ACC112 (cell line): ENCODE results near the gene ZBTB16.
A peak's percentile ranks its signal among the peaks of the same experiment; 100 is the strongest.

Experiments used
- H2AFZ ChIP-seq: fragments of 200-600 bp; sonication (generic); one replicate; pipeline ENCODE4 v1.6.0; 2017; ENCODE audit warnings: antibody characterized with exemption, low read length; ENCODE audit not compliant: unreplicated experiment
- H3K27ac ChIP-seq: fragments of 200-600 bp; sonication (generic); 2 replicates; pipeline ENCODE4 v1.5.1; 2014; ENCODE audit warnings: low read depth, mild to moderate bottlenecking, antibody characterized with exemption, low read length, moderate library complexity
- H3K27me3 ChIP-seq: fragments of 200-600 bp; sonication (generic); 2 replicates; pipeline ENCODE4 v1.6.1; 2014; ENCODE audit warnings: mild to moderate bottlenecking, antibody characterized with exemption, low read length, moderate library complexity, mixed read lengths; ENCODE audit not compliant: insufficient read depth
- H3K36me3 ChIP-seq: fragments of 200-600 bp; sonication (generic); 2 replicates; pipeline ENCODE4 v1.6.1; 2016; ENCODE audit warnings: mild to moderate bottlenecking, antibody characterized with exemption, low read length, moderate library complexity, mixed read lengths; ENCODE audit not compliant: insufficient read depth
- H3K4me1 ChIP-seq: fragments of 200-600 bp; sonication (generic); one replicate; pipeline ENCODE4 v1.6.1; 2016; ENCODE audit warnings: low read length, mixed read lengths; ENCODE audit not compliant: insufficient read depth, unreplicated experiment, control insufficient read depth
- H3K4me3 ChIP-seq: fragments of 200-600 bp; sonication (generic); 2 replicates; pipeline ENCODE4 v1.5.1; 2014; ENCODE audit warnings: mild to moderate bottlenecking, low read depth, low read length
- H3K79me2 ChIP-seq: fragments of 200-600 bp; sonication (generic); one replicate; pipeline ENCODE4 v1.6.0; 2016; ENCODE audit warnings: low read length; ENCODE audit not compliant: control insufficient read depth, unreplicated experiment, insufficient read depth

ZBTB16 gene

GRCh38 chr11:114166362-114166761 lies 106.9 kb downstream of the ZBTB16 start:
- peak overlapping the region; percentile 96 for H3K27ac ChIP-seq
- H3K4me1 ChIP-seq: peaks cover 94% of the 10 kb centered on the region
- H2AFZ ChIP-seq: no peak overlapping the region
- H3K36me3 ChIP-seq: 0 out of 2 replicates have a peak, but pooled peaks cover 3% of the 10 kb centered on the region
- no peaks in the 10 kb centered on the region for H3K27me3 ChIP-seq
- peak overlapping the region; percentile 35 for H3K4me3 ChIP-seq
- peaks cover 78% of the 10 kb centered on the region for H3K79me2 ChIP-seq

- Histone ChIP-seq H3K79me2 (peaks cover 78% of the 10 kb centered on the region), H3K4me1 (peaks cover 94% of the 10 kb centered on the region), H3K27ac (peak overlapping the region; percentile 96), H3K27me3 (no peaks in the 10 kb centered on the region), H3K4me3 (peak overlapping the region; percentile 35), H3K36me3 (0 out of 2 replicates have a peak, but pooled peaks cover 3% of the 10 kb centered on the region), H2AFZ (peak overlapping the region; percentile 7)
Observed at GRCh38 chr11:114166897-114167323, 107.4 kb downstream of the ZBTB16 start.

- Histone ChIP-seq H3K36me3 (0 out of 2 replicates have a peak, but pooled peaks cover 3% of the 10 kb centered on the region), H2AFZ (no peak overlapping the region), H3K4me3 (no peak overlapping the region), H3K4me1 (peaks cover 92% of the 10 kb centered on the region), H3K27me3 (no peaks in the 10 kb centered on the region), H3K79me2 (peaks cover 76% of the 10 kb centered on the region), H3K27ac (peak overlapping the region; percentile 96)
Observed at GRCh38 chr11:114167355-114167754, 107.8 kb downstream of the ZBTB16 start.

GRCh38 chr11:114167771-114168448 lies 108.4 kb downstream of the ZBTB16 start:
- no peaks in the 10 kb centered on the region for H3K27me3 ChIP-seq
- peak overlapping the region; percentile 96 for H3K27ac ChIP-seq
- H2AFZ ChIP-seq: no peak overlapping the region
- H3K36me3 ChIP-seq: 0 out of 2 replicates have a peak, but pooled peaks cover 3% of the 10 kb centered on the region
- H3K4me1 ChIP-seq: peaks cover 91% of the 10 kb centered on the region
- peaks cover 76% of the 10 kb centered on the region for H3K79me2 ChIP-seq
- no peak overlapping the region for H3K4me3 ChIP-seq

GRCh38 chr11:114168691-114169090 lies 109.2 kb downstream of the ZBTB16 start:
- Histone ChIP-seq H3K4me3 (no peak overlapping the region), H3K79me2 (peaks cover 79% of the 10 kb centered on the region), H3K27me3 (no peaks in the 10 kb centered on the region), H3K4me1 (peaks cover 85% of the 10 kb centered on the region), H3K27ac (no peak overlapping the region), H2AFZ (no peak overlapping the region), H3K36me3 (0 out of 2 replicates have a peak, but pooled peaks cover 3% of the 10 kb centered on the region)

DNA sequence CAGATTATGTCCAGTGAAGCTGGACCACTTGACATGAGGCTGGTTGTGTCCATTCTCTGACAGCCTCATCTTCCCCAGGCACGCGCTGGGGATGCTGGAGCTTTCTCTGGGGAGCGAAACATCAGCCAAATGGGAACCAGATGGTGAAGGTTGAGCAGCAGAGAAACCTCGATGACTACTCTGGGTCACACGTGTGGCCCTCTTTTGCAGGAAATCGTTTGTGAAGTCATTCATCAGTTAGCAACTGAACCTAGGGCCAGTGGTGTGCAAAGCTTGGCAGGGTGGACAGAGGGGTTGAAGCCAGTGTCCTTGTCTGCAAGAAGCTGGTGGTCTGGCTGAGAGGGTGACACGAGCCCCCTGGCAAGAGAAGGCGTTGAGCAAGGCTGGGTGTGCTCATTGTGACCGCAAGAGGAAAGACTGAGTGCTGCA lies 109.8 kb downstream of the ZBTB16 start:
- no peak overlapping the region for H3K4me3 ChIP-seq
- no peak overlapping the region for H3K27ac ChIP-seq
- peaks cover 79% of the 10 kb centered on the region for H3K4me1 ChIP-seq
- no peak overlapping the region for H2AFZ ChIP-seq
- H3K79me2 ChIP-seq: peaks cover 77% of the 10 kb centered on the region
- no peaks in the 10 kb centered on the region for H3K27me3 ChIP-seq
- 0 out of 2 replicates have a peak, but pooled peaks cover 3% of the 10 kb centered on the region for H3K36me3 ChIP-seq

DNA sequence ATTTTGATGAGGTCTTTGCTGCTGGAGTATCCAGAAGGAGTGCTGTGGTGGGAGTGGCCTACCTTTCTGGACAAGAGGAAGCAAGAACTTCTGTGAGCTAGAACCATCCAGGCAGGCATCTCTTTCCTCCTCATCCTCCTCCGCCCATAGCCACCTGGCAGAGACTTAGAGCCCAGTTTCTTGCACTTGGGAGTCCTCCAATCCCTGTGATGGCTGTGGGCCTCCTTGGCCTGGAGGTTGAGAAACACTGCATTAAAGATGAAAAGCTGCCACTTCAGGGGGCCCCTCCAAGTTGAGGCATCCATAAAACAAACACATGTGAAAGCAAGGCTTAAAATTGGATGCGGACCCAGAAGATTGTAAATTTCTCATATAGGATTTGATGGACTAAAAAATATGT lies 110.3 kb downstream of the ZBTB16 start:
- Histone ChIP-seq H3K27me3 (no peaks in the 10 kb centered on the region), H3K36me3 (0 out of 2 replicates have a peak, but pooled peaks cover 3% of the 10 kb centered on the region)

GRCh38 chr11:114170226-114170625 lies 110.7 kb downstream of the ZBTB16 start:
- H3K79me2 ChIP-seq: peaks cover 71% of the 10 kb centered on the region
- no peak overlapping the region for H2AFZ ChIP-seq
- H3K4me3 ChIP-seq: no peak overlapping the region
- no peaks in the 10 kb centered on the region for H3K27me3 ChIP-seq
- H3K4me1 ChIP-seq: peaks cover 75% of the 10 kb centered on the region
- no peak overlapping the region for H3K27ac ChIP-seq
- H3K36me3 ChIP-seq: peaks cover 3% of the 10 kb centered on the region; the same call in 1 of the 2 replicates

More for the DNA sequence above, 110.3 kb downstream of the ZBTB16 start:
- Histone ChIP-seq H3K79me2 (peaks cover 72% of the 10 kb centered on the region), H3K4me3 (no peak overlapping the region), H3K4me1 (peaks cover 78% of the 10 kb centered on the region), H3K27ac (no peak overlapping the region), H2AFZ (no peak overlapping the region)

DNA sequence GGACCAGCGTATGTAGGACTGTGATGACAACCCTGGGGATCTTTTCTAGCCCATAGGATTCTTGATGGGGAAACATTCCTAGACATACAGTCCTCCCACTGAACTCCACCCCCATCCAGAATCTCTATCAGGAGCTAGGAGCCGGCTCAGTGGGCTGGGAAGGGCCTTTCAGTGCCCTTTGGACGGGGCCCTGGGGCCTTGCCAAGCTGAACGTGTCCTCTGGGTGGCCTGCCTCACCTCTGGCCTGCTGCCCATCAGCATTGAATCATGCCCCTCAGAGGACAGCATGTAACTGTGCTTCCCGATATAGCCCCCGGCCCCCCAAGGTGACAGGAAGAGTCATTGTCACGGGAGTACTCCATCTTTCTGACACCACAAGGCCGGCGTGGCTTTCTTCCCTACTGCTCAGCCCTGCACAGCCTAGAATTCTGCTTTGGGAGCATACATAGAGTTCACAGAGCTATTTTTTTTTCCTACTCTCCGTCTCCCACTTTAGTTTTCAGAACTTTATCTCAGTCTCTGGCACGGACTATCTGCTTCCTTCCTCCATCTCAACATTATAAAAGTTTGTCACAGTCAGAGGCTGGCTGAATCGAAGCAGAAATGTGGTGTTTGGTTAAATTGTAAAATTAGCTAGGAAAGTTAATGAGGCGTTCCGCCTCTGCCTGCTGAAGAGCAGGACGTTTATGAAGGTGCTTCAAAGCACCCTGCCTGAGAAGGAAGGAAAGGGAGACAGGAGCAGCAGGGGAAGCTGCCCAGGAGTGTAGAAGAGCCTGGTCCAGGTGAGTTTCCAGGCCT lies 111.9 kb downstream of the ZBTB16 start:
- Histone ChIP-seq H3K79me2 (peaks cover 67% of the 10 kb centered on the region), H3K27ac (peak overlapping the region; percentile 44; the same call in 1 of the 2 replicates), H3K36me3 (peaks cover 3% of the 10 kb centered on the region; the same call in 1 of the 2 replicates), H3K4me3 (no peak overlapping the region), H3K27me3 (no peaks in the 10 kb centered on the region), H3K4me1 (peaks cover 62% of the 10 kb centered on the region), H2AFZ (no peak overlapping the region)

DNA sequence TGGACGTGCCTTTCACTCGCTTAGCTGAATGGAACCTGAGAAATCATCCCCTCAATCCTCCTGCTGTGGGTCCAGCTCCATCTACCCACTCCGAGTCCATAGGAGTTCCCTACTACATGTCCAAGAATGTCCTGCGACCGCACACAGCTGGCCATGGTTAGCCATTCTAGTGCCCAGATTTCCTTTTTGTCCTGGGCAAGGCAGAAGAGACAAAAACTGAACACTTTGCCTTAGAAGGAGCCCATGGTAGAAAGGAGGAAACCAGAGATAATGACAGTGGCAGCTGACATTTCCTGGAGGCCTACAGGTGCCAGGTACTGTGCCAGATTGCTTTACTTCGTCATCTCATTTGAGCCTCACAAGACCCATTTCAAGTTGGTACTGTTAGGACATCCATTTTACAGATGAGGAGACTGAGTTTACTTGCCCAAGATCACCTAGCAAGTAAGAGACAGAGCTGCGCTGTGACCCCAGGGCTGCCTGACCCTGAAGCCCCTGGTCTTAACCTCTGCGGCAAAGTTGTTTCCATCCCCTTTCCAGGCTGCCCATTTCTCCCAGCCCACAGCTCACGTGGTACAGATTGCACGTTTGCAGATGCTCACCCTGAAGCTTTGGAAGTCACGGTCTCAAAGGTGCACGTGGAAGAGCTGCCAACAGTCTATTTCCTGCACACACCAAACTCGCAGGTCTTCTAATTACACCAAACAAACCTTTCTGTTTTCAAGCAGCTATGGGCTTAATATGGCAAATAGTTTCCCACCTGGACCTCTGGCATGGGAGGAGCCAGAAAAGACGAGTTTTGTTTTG lies 112.7 kb downstream of the ZBTB16 start:
- Histone ChIP-seq H3K27me3 (no peaks in the 10 kb centered on the region), H3K4me1 (peaks cover 58% of the 10 kb centered on the region), H3K36me3 (peaks cover 3% of the 10 kb centered on the region; the same call in 1 of the 2 replicates), H3K27ac (peak overlapping the region; percentile 44; the same call in 1 of the 2 replicates), H2AFZ (no peak overlapping the region), H3K4me3 (no peak overlapping the region), H3K79me2 (peaks cover 70% of the 10 kb centered on the region)
